ENCODE results near the gene MIEF1.

DNA sequence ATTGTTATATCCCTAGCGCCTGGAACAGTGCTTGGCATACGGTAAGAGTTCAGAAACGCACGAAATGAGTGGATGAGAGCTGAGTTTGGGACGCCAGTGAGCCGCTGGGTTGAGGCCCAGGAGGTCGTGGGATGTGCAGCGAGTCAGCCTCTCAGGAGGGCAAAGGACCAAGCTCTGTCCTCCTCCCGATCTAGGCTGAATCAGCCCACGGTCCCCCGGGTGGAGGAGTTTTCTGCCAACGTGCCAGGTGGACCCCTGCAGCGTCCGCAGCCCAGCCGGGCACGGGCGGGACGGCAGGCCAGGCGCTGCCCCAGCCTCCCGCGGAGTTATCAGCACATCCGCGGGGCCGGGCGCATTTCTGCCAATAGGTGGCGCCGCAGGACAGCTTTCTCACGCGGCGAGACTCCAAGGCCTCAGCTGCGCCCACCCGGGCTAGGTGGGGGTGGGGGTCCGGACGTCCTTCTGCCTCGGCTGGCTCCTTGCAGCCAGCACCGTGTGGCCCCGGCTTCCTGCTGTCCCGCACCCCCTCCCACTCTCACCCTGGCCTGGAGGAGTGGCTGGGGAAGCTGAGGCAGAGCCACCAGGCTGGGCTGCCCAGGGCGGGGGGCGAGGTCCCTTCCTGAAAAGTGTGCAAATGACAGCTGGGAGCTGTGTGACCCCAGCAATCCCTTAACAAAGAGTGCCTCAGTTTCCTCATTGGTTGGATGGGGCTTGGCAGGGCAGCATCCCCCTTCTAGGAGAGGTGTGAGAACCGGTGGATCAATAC is 32.7 kb downstream of the MIEF1 start:
- TF ChIP-seq, protein P1, sequence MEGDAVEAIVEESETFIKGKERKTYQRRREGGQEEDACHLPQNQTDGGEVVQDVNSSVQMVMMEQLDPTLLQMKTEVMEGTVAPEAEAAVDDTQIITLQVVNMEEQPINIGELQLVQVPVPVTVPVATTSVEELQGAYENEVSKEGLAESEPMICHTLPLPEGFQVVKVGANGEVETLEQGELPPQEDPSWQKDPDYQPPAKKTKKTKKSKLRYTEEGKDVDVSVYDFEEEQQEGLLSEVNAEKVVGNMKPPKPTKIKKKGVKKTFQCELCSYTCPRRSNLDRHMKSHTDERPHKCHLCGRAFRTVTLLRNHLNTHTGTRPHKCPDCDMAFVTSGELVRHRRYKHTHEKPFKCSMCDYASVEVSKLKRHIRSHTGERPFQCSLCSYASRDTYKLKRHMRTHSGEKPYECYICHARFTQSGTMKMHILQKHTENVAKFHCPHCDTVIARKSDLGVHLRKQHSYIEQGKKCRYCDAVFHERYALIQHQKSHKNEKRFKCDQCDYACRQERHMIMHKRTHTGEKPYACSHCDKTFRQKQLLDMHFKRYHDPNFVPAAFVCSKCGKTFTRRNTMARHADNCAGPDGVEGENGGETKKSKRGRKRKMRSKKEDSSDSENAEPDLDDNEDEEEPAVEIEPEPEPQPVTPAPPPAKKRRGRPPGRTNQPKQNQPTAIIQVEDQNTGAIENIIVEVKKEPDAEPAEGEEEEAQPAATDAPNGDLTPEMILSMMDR (IDR thresholded peaks at IDR 0.05; ENCODE audit: control extremely low read depth in 1 of 3, insufficient read depth in 1 of 3, low read depth in 1 of 3, low read length in 3 of 3), result peak; percentile 87 to 91 (median 90)
- TF ChIP-seq JUND (IDR thresholded peaks at IDR 0.05; ENCODE audit: low read length) (no peak), POLR2A (IDR thresholded peaks at IDR 0.05; ENCODE audit: control extremely low read depth in 1 of 2, low read depth in 2 of 2, low read length in 2 of 2) (no peak), YY1 (IDR thresholded peaks at IDR 0.05; ENCODE audit: low read depth, low read length) (peak; percentile 55; the same call in 1 of the 2 replicates), EP300 (IDR thresholded peaks at IDR 0.05; ENCODE audit: borderline replicate concordance in 1 of 2, low read depth in 2 of 2, low read length in 2 of 2) (peak in 1 of 2 experiments; percentile 63; a peak in 1 of 3 replicates)
